K562 (cell line): ENCODE data around the gene DYNC1I1. TPM values are rescaled to one million over a fixed set of nuclear protein-coding genes. Genes with fewer than 3 reads are reported as not detected.

Experiments
- ATAC-seq: fragments of 200-7000 bp; cut with Tn5 transposase; 3 replicates; pipeline ENCODE4 v1.9.1; 2020; ENCODE audit warnings: moderate library complexity
- BruUV-seq: library from RNA; stranded (reverse); fragments of 400-500 nt; replicated peaks from 2 replicates; lab custom pipeline; 2021; lab: Mats Ljungman, UMichigan
- CTCF ChIA-PET: fragments of 300-600 bp; formaldehyde crosslinking; extraction: SDS; loops from one replicate; lab custom pipeline; 2021; ENCODE audit warnings: low intra/inter-chr PET ratio; lab: Yijun Ruan, JAX
- POLR2A ChIA-PET: fragments of 300-600, 350-650 bp; sonication (Branson Sonifier 250); formaldehyde crosslinking; extraction: SDS; loops from one replicate; lab custom pipeline; 2021; ENCODE audit warnings: antibody characterized with exemption, inconsistent platforms; lab: Yijun Ruan, JAX
- DNase-seq, 4 experiments: peaks; one replicate each; pipeline versions ENCODE4 v3.0.0 to v3.0.0-alpha.2; 2011 to 2018; ENCODE audit warnings: low spot score in 3 of 4, mixed read lengths in 3 of 4; ENCODE audit errors: extremely low read depth in 1 of 4
- FAIRE-seq: peaks from 2 replicates; lab custom pipeline; 2011; peaks lifted over from hg19 to GRCh38; lab: Jason Lieb, UNC
- H2AFZ ChIP-seq: 2 replicates; pipeline ENCODE4 v1.6.0; 2011; ENCODE audit warnings: low read depth, low read length, control low read depth, inconsistent platforms
- H3K27ac ChIP-seq: fragments of 200-600 bp; 3 replicates; pipeline ENCODE4 v1.8.0; 2011; ENCODE audit warnings: low read depth, mild to moderate bottlenecking, control low read depth, inconsistent platforms, low read length, moderate library complexity, mixed read lengths; ENCODE audit errors: extremely low read depth
- H3K27me3 ChIP-seq, 2 experiments: fragments of 300-600 bp in 1 of 2; 2 replicates in 1 of 2; 3 replicates in 1 of 2; pipeline versions ENCODE4 v1.6.0 to v1.8.0; 2011; ENCODE audit warnings: inconsistent platforms in 2 of 2, low read length in 2 of 2, mild to moderate bottlenecking in 1 of 2, mixed read lengths in 1 of 2, moderate library complexity in 1 of 2; ENCODE audit not compliant: control insufficient read depth in 2 of 2, insufficient read depth in 2 of 2
- H3K36me3 ChIP-seq: fragments of 300-600 bp; 3 replicates; pipeline ENCODE4 v1.8.0; 2011; ENCODE audit warnings: mild to moderate bottlenecking, low read length, inconsistent platforms; ENCODE audit not compliant: control insufficient read depth, insufficient read depth
- H3K4me1 ChIP-seq, 2 experiments: fragments of 200-600 bp in 1 of 2; replicated peaks in 1 of 2; 2 replicates in 1 of 2; 3 replicates in 1 of 2; pipeline versions ENCODE4 v1.5.1 to v1.8.0; 2011; ENCODE audit warnings: inconsistent platforms in 2 of 2, low read length in 2 of 2, mild to moderate bottlenecking in 1 of 2, mixed read lengths in 1 of 2, moderate library complexity in 1 of 2; ENCODE audit not compliant: control insufficient read depth in 2 of 2, insufficient read depth in 2 of 2
- H3K4me2 ChIP-seq: 2 replicates; pipeline ENCODE4 v1.6.1; 2011; ENCODE audit warnings: low read length, control low read depth, inconsistent platforms, mixed read lengths; ENCODE audit not compliant: insufficient read depth
- H3K4me3 ChIP-seq: fragments of 200-600 bp; sonication (generic), shearing (Covaris generic); 2 replicates; pipeline ENCODE4 v1.5.1; 2016; ENCODE audit warnings: control low read depth, inconsistent platforms
- H3K79me2 ChIP-seq: fragments of 200-600 bp; 3 replicates; pipeline ENCODE4 v1.8.0; 2011; ENCODE audit warnings: low read length, inconsistent platforms; ENCODE audit not compliant: control insufficient read depth, insufficient read depth
- H3K9ac ChIP-seq, 2 experiments: 2 replicates each; pipeline versions ENCODE4 v1.6.0 to v1.6.1; 2011; ENCODE audit warnings: low read depth in 2 of 2, low read length in 2 of 2, control low read depth in 1 of 2, inconsistent platforms in 1 of 2, mild to moderate bottlenecking in 1 of 2, mixed read lengths in 1 of 2; ENCODE audit not compliant: insufficient read depth in 1 of 2
- H3K9me1 ChIP-seq: one replicate; pipeline ENCODE4 v1.6.0; 2011; ENCODE audit warnings: inconsistent platforms, mild to moderate bottlenecking, low read length, moderate library complexity; ENCODE audit not compliant: control insufficient read depth, insufficient read depth
- H3K9me3 ChIP-seq: replicated peaks from 2 replicates; pipeline ENCODE4 v1.5.1; 2011; ENCODE audit warnings: low read depth, low read length, inconsistent platforms; ENCODE audit not compliant: control insufficient read depth, insufficient read depth
- H4K20me1 ChIP-seq: replicated peaks from 2 replicates; pipeline ENCODE4 v1.6.1; 2011; ENCODE audit warnings: low read length, inconsistent platforms, mixed read lengths; ENCODE audit not compliant: control insufficient read depth, insufficient read depth
- ELF4 ChIP-seq: fragments of 450-650 bp; formaldehyde crosslinking; IDR thresholded peaks from 2 replicates; pipeline ENCODE4 v1.4.0; 2022; ENCODE audit warnings: missing genetic modification characterization
- ELK3 ChIP-seq: fragments of 450-650 bp; formaldehyde crosslinking; IDR thresholded peaks from 2 replicates; pipeline ENCODE4 v1.4.0; 2020; ENCODE audit warnings: mild to moderate bottlenecking
- ETV6 ChIP-seq, 3 experiments: fragments of 150-350 bp in 1 of 3; sonication (generic) in 1 of 3; formaldehyde crosslinking in 1 of 3; IDR thresholded peaks; 2 replicates each; pipeline versions ENCODE4 v1.6.1 to v1.8.0; 2014 to 2022; ENCODE audit warnings: borderline replicate concordance in 2 of 3, low read depth in 2 of 3, antibody characterized with exemption in 1 of 3, low read length in 1 of 3, mild to moderate bottlenecking in 1 of 3, missing genetic modification reagents in 1 of 3
- HMGXB4 ChIP-seq: sonication (generic); formaldehyde crosslinking; IDR thresholded peaks from 2 replicates; pipeline ENCODE4 v1.8.1; 2023; ENCODE audit warnings: mild to moderate bottlenecking, missing genetic modification reagents
- HNRNPUL1 ChIP-seq: fragments of 200-400 bp; formaldehyde crosslinking; IDR thresholded peaks from 2 replicates; pipeline ENCODE4 v1.6.1; 2017; ENCODE audit warnings: low read length
- NCOA6 ChIP-seq: fragments of 450-650 bp; IDR thresholded peaks from 2 replicates; pipeline ENCODE4 v1.6.1; 2017; ENCODE audit warnings: mild to moderate bottlenecking
- NELFE ChIP-seq: IDR thresholded peaks from 2 replicates; pipeline ENCODE4 v1.6.1; 2011; ENCODE audit warnings: mild to moderate bottlenecking; ENCODE audit not compliant: insufficient read depth, insufficient read length
- SIX5 ChIP-seq, 2 experiments: IDR thresholded peaks; 2 replicates each; pipeline ENCODE4 v1.6.1; 2011; ENCODE audit warnings: low read length in 2 of 2, borderline replicate concordance in 1 of 2, low read depth in 1 of 2, mild to moderate bottlenecking in 1 of 2, moderate library complexity in 1 of 2; ENCODE audit not compliant: insufficient read depth in 1 of 2
- SMAD1 ChIP-seq: fragments of 150-350 bp; IDR thresholded peaks from 2 replicates; pipeline ENCODE4 v1.6.1; 2014; ENCODE audit warnings: low read length, low read depth; ENCODE audit not compliant: partially characterized antibody
- TRIM24 ChIP-seq, 2 experiments: fragments of 450-650 bp; IDR thresholded peaks; 2 replicates each; pipeline ENCODE4 v1.6.1; 2016
- ZZZ3 ChIP-seq: fragments of 450-650 bp; IDR thresholded peaks from 2 replicates; pipeline ENCODE4 v1.6.1; 2016; ENCODE audit warnings: antibody characterized with exemption, mild to moderate bottlenecking, moderate library complexity
- WGBS: fragments of 100-300 bp; shearing (Covaris generic); methylation state at CpG from one replicate; pipeline ENCODE4 v1.1.6; 2016; ENCODE audit warnings: low coverage, mixed read lengths; ENCODE audit not compliant: insufficient coverage; ENCODE audit errors: missing lambda C conversion rate; 5-methylcytosine and 5-hydroxymethylcytosine counted together
- in situ Hi-C: fragments of 300-500 bp; cut with MboI; formaldehyde crosslinking; loops from 4 replicates; pipeline ENCODE4 v1.15.0; 2018; ENCODE audit warnings: inconsistent platforms, mixed read lengths
- intact Hi-C: fragments of 100-400 bp; cut with micrococcal nuclease; formaldehyde crosslinking; loops from 2 replicates; pipeline ENCODE4 v1.14.2; 2022
- polyA plus RNA-seq, 8 experiments: library from polyadenylated mRNA; depleted of rRNA in 4 of 8; stranded (reverse) in 5 of 8; unstranded in 3 of 8; fragments of >200 nt; fragmentation: Nextera tagmentation in 2 of 8; fragmentation: Illumina TruSeq in 1 of 8; extraction: Ambion mirVana in 2 of 8; extraction: Trizol in 1 of 8; gene quantifications; 2 replicates each; pipeline versions ENCODE4 v1.2.1 to v1.2.3, GENCODE V29; 2011 to 2014; ENCODE audit warnings: inconsistent platforms in 1 of 8, missing spikeins in 1 of 8
- total RNA-seq, 7 experiments: library from RNA; depleted of rRNA in 6 of 7; stranded (reverse); fragments of >200 nt in 6 of 7; fragmentation: Illumina TruSeq in 2 of 7; extraction: Trizol in 2 of 7; gene quantifications; 2 replicates each; pipeline versions ENCODE4 v1.2.1 to v1.2.3, GENCODE V29; 2011 to 2021; ENCODE audit warnings: low replicate concordance in 1 of 7

Gene DYNC1I1
- total and polyA plus RNA-seq, 9 of the 15 experiments (the other 6 are each of a cell fraction or from before 2014, with no cell fraction given) = 0.22 to 1.5 (median 0.44) TPM

GRCh38 chr7:96004578-96004977 is 232.2 kb downstream of the DYNC1I1 start (continued):
- TF ChIP-seq HMGXB4 (CRISPR knock-in tag) = no peak
- TF ChIP-seq ETV6 (IDR thresholded peaks at IDR 0.05; ENCODE audit: borderline replicate concordance in 1 of 2, low read depth in 2 of 2, low read length in 1 of 2) = no peak
- TF ChIP-seq ETV6 (CRISPR knock-in tag; IDR thresholded peaks at IDR 0.05; ENCODE audit: borderline replicate concordance) = no peak
- TF ChIP-seq ELK3 (CRISPR knock-in tag) = no peak

- POLR2A ChIA-PET = no interaction called here
- Histone ChIP-seq H3K4me1 (no peaks in the 10 kb centered on the region), H3K27me3 (peaks cover 5 to 13% of the 10 kb centered on the region in 2 experiments; a peak in 3 of 5 replicates), H3K9me3 (no peaks in the 10 kb centered on the region), H3K79me2 (no peaks in the 10 kb centered on the region), H3K27ac (no peak overlapping the region), H3K4me2 (no peak overlapping the region), H2AFZ (no peak overlapping the region), H3K36me3 (no peaks in the 10 kb centered on the region), H3K9me1 (no peaks in the 10 kb centered on the region), H3K9ac (no peak overlapping the region), H4K20me1 (no peaks in the 10 kb centered on the region), H3K4me3 (no peak overlapping the region)
- ATAC-seq (no peak), DNase-seq (no peak), FAIRE-seq (no peak)
- 1% methylated on average over 5 of the region's 5 CpGs for WGBS
- CTCF ChIA-PET = no interaction called here
- in situ Hi-C loops = no loop called here
- no TSS peak for BruUV-seq
- intact Hi-C loops = loop anchor here (10.0 kb wide), 1 partner anchor 780 kb away; no protein-coding TSS in a partner anchor
- TF ChIP-seq ETV6 (IDR thresholded peaks at IDR 0.05; ENCODE audit: borderline replicate concordance in 1 of 2, low read depth in 2 of 2, low read length in 1 of 2) = no peak
- TF ChIP-seq ETV6 (CRISPR knock-in tag; IDR thresholded peaks at IDR 0.05; ENCODE audit: borderline replicate concordance) = no peak
- TF ChIP-seq ELF4 (CRISPR knock-in tag) = no peak
- no peak for TF ChIP-seq HNRNPUL1
- no peak for TF ChIP-seq ZZZ3
- TF ChIP-seq NELFE = no peak
- TF ChIP-seq SMAD1 = no peak
- TF ChIP-seq SIX5 (IDR thresholded peaks at IDR 0.05; ENCODE audit: borderline replicate concordance in 1 of 2, insufficient read depth in 1 of 2, low read depth in 1 of 2, low read length in 2 of 2) = no peak
- TF ChIP-seq TRIM24 (IDR thresholded peaks at IDR 0.05) = no peak
- no peak for TF ChIP-seq NCOA6
These were observed 232.9 kb downstream of the DYNC1I1 start for GRCh38 chr7:96005271-96005670.
